BLaER1 (cell line): ENCODE data around the gene KDELR3.

Source experiments
- H3K27ac ChIP-seq: shearing (Covaris generic); formaldehyde crosslinking; 2 replicates; pipeline ENCODE4 v1.8.1; 2022
- H3K27me3 ChIP-seq: shearing (Covaris generic); formaldehyde crosslinking; 2 replicates; pipeline ENCODE4 v1.8.1; 2022
- H3K36me3 ChIP-seq: shearing (Covaris generic); formaldehyde crosslinking; 2 replicates; pipeline ENCODE4 v1.8.1; 2022
- H3K4me1 ChIP-seq: shearing (Covaris generic); formaldehyde crosslinking; 2 replicates; pipeline ENCODE4 v1.8.1; 2022
- H3K4me2 ChIP-seq: shearing (Covaris generic); formaldehyde crosslinking; 2 replicates; pipeline ENCODE4 v1.8.1; 2022
- H3K4me3 ChIP-seq: shearing (Covaris generic); formaldehyde crosslinking; 2 replicates; pipeline ENCODE4 v1.8.1; 2022
- H3K9ac ChIP-seq: shearing (Covaris generic); formaldehyde crosslinking; 2 replicates; pipeline ENCODE4 v1.8.1; 2022
- H3K9me3 ChIP-seq: shearing (Covaris generic); formaldehyde crosslinking; 2 replicates; pipeline ENCODE4 v1.8.1; 2022
- H4K20me1 ChIP-seq: shearing (Covaris generic); formaldehyde crosslinking; 2 replicates; pipeline ENCODE4 v1.8.1; 2022
- Cebpa-rat ChIP-seq: shearing (Covaris generic); IDR thresholded peaks from 2 replicates; pipeline ENCODE4 v1.8.1; 2022

Gene KDELR3

DNA sequence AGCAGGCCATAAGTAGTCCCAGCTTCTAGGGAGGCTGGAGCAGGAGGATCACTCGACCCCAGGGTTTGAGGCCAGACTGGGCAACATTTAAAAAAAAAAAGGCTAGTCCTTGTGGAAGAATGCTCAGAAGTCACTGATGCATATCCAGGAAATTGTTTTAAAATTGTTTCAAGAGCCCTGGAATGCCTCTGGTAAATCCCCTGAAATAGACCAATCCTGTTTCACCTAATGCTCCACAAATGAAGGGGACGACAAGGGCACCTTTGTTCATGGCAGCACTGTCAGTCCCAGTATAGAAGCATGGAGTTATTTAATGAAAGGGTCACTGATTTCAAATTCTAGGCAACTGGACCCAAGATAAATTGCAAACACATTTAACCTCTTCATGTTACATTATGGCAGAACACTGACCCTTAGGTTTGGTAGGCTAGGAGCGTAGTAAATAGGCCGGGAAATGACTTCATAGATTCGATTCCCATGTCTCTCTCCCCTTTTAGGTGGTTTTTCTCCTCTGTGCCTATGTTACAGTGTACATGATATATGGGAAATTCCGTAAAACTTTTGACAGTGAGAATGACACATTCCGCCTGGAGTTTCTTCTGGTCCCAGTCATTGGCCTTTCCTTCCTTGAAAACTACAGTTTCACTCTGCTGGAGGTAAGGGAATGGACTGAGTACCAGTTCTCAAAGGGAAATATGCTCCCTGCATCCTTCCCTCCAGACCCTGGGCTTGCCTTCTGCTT is 11.4 kb downstream of the KDELR3 start:
- no peak overlapping the region for H3K9ac ChIP-seq
- H3K4me3 ChIP-seq: no peak overlapping the region
- peaks cover 47% of the 10 kb centered on the region for H3K36me3 ChIP-seq
- H3K9me3 ChIP-seq: no peaks in the 10 kb centered on the region
- H4K20me1 ChIP-seq: peaks cover 40% of the 10 kb centered on the region
- H3K27ac ChIP-seq: no peak overlapping the region
- no peaks in the 10 kb centered on the region for H3K27me3 ChIP-seq
- TF ChIP-seq Cebpa-rat: no peak
- peaks cover 14% of the 10 kb centered on the region for H3K4me1 ChIP-seq
- no peak overlapping the region for H3K4me2 ChIP-seq

- H3K36me3 ChIP-seq: peaks cover 67% of the 10 kb centered on the region
Observed at GRCh38 chr22:38481162-38481870, 13.4 kb downstream of the KDELR3 start.

GRCh38 chr22:38481871-38482332 is 14.0 kb downstream of the KDELR3 start:
- Histone ChIP-seq H3K4me2 (no peak overlapping the region), H3K27ac (no peak overlapping the region), H3K9ac (no peak overlapping the region), H3K27me3 (no peaks in the 10 kb centered on the region), H3K36me3 (peaks cover 73% of the 10 kb centered on the region), H3K4me1 (peaks cover 14% of the 10 kb centered on the region), H4K20me1 (peaks cover 62% of the 10 kb centered on the region), H3K4me3 (no peak overlapping the region), H3K9me3 (no peaks in the 10 kb centered on the region)
- no peak for TF ChIP-seq Cebpa-rat

More at GRCh38 chr22:38481162-38481870, 13.4 kb downstream of the KDELR3 start:
- TF ChIP-seq Cebpa-rat: no peak
- H3K9ac ChIP-seq: no peak overlapping the region
- H3K27ac ChIP-seq: no peak overlapping the region
- peaks cover 56% of the 10 kb centered on the region for H4K20me1 ChIP-seq
- H3K4me2 ChIP-seq: no peak overlapping the region
- peaks cover 14% of the 10 kb centered on the region for H3K4me1 ChIP-seq
- H3K4me3 ChIP-seq: no peak overlapping the region
- no peaks in the 10 kb centered on the region for H3K27me3 ChIP-seq
- no peaks in the 10 kb centered on the region for H3K9me3 ChIP-seq

- Histone ChIP-seq H3K36me3 (peaks cover 81% of the 10 kb centered on the region), H3K4me3 (no peak overlapping the region), H3K27me3 (no peaks in the 10 kb centered on the region), H4K20me1 (peaks cover 71% of the 10 kb centered on the region), H3K27ac (no peak overlapping the region), H3K4me2 (no peak overlapping the region), H3K9ac (no peak overlapping the region), H3K4me1 (peaks cover 14% of the 10 kb centered on the region), H3K9me3 (no peaks in the 10 kb centered on the region)
- no peak for TF ChIP-seq Cebpa-rat
Observed at GRCh38 chr22:38482662-38483308, 14.9 kb downstream of the KDELR3 start.

DNA sequence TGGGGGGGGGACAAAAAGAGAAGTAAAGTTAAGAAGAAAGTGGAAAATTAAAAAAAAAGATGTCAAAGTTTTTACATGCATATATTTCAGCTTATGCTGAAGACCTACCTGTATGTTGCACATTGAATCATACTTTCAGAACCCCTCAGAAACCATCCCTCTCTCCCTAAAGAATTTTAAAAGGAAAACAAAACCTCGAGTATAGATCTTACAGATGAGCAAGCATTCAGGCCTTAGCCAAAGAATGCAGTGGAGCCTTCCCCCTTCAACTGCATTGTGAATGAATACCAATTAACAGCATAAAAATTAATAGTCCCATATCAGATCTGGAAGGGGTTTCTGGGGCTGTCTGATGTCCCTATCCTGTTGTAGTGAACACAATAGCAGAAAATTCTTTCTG is 16.3 kb downstream of the KDELR3 start:
- Histone ChIP-seq H3K9me3 (no peaks in the 10 kb centered on the region), H3K4me1 (peaks cover 7% of the 10 kb centered on the region), H3K4me2 (no peak overlapping the region), H4K20me1 (peaks cover 85% of the 10 kb centered on the region), H3K36me3 (peaks cover 96% of the 10 kb centered on the region), H3K4me3 (no peak overlapping the region), H3K27ac (no peak overlapping the region), H3K27me3 (no peaks in the 10 kb centered on the region), H3K9ac (no peak overlapping the region)
- no peak for TF ChIP-seq Cebpa-rat

DNA sequence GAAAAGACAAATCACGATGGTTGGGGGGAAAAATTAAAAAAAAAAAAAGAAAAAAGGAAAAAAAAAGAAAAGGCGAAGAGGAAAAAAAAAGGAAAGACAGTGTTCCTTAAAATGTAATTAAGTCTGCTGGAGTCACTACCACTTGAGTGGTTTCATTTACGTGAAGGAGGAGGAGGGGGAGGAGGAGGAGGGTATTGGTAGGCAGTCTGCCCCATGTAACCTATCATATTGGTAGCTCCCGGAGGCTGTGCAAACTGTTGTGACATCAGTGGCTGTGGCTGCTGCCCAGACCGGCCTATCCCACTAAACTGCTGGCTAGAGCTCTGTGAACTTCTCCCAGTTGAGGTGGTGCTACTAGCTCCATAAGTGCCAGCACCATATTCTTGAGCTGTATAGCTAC is 17.9 kb downstream of the KDELR3 start:
- peaks cover 98% of the 10 kb centered on the region for H3K36me3 ChIP-seq
- no peaks in the 10 kb centered on the region for H3K27me3 ChIP-seq
- no peak overlapping the region for H3K4me2 ChIP-seq
- peaks cover 96% of the 10 kb centered on the region for H4K20me1 ChIP-seq
- no peak overlapping the region for H3K9ac ChIP-seq
- H3K27ac ChIP-seq: no peak overlapping the region
- no peak overlapping the region for H3K4me3 ChIP-seq
- H3K4me1 ChIP-seq: no peaks in the 10 kb centered on the region
- no peaks in the 10 kb centered on the region for H3K9me3 ChIP-seq
- no peak for TF ChIP-seq Cebpa-rat

- no peak for TF ChIP-seq Cebpa-rat
- H3K4me2 ChIP-seq: no peak overlapping the region
- no peaks in the 10 kb centered on the region for H3K9me3 ChIP-seq
- H3K27ac ChIP-seq: no peak overlapping the region
- no peak overlapping the region for H3K9ac ChIP-seq
- no peaks in the 10 kb centered on the region for H3K4me1 ChIP-seq
- peaks cover 99% of the 10 kb centered on the region for H3K36me3 ChIP-seq
- no peaks in the 10 kb centered on the region for H3K27me3 ChIP-seq
- H4K20me1 ChIP-seq: peaks cover 96% of the 10 kb centered on the region
- no peak overlapping the region for H3K4me3 ChIP-seq
Observed at GRCh38 chr22:38487946-38488345, 20.1 kb downstream of the KDELR3 start.

DNA sequence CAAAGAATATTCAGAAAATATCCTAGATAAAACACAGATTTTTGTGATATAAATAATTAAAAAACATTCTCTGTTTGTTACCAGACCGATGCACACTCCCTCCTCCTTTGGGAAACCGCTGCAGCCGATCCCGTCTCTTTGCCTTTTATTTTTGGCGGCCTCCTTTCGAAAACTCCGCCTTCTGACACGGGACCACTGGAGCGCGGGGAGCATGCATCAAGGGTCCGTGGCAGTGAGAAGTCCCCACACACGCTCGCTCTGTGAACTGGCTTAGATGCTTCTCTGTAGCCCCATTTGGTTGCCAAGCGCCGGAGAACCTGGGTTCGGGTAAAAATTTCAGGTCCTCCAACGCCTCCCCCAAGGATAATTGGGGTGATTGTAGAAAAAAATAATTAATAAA is 21.2 kb downstream of the KDELR3 start:
- Histone ChIP-seq H3K4me2 (no peak overlapping the region), H3K27me3 (no peaks in the 10 kb centered on the region), H3K9ac (no peak overlapping the region), H3K36me3 (peaks cover 99% of the 10 kb centered on the region), H3K9me3 (no peaks in the 10 kb centered on the region), H4K20me1 (peaks cover 96% of the 10 kb centered on the region), H3K4me3 (no peak overlapping the region), H3K27ac (no peak overlapping the region), H3K4me1 (no peaks in the 10 kb centered on the region)
- TF ChIP-seq Cebpa-rat: no peak

DNA sequence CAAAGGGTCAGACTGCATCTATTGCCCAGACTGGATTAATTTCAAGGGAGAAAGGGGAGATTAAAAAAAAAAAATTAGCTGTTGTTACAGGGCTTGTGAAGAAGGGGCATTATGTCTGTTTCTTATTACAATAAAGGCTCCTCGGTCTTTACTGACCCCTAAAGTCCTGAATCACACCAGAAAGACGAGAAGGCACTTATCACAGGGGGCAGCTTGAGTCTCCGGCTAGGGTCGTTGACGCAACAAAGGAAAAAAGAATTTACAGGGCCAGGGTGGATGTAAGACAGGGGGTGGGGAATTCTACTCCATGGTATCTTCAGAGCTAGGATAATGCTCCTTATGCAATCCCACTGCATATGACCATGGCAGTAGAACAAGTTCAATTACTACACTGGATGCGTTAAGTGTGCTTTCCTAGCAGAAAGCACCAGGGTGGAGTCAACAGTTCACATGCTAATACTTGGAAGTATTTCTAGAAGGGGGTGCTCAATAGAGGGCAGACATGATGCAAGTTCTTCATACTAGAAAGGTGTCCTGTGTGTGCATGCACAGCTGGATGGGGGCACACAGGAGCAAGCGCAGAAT is 21.8 kb downstream of the KDELR3 start:
- Histone ChIP-seq H3K27ac (no peak overlapping the region), H3K36me3 (peaks cover 99% of the 10 kb centered on the region), H3K27me3 (no peaks in the 10 kb centered on the region), H3K9me3 (no peaks in the 10 kb centered on the region), H3K9ac (no peak overlapping the region), H4K20me1 (peaks cover 96% of the 10 kb centered on the region), H3K4me2 (no peak overlapping the region), H3K4me1 (no peaks in the 10 kb centered on the region), H3K4me3 (no peak overlapping the region)
- no peak for TF ChIP-seq Cebpa-rat

- Histone ChIP-seq H3K36me3 (peaks cover 100% of the 10 kb centered on the region), H3K4me2 (no peak overlapping the region), H3K9me3 (no peaks in the 10 kb centered on the region), H3K27ac (no peak overlapping the region), H3K27me3 (no peaks in the 10 kb centered on the region), H4K20me1 (peaks cover 98% of the 10 kb centered on the region), H3K4me3 (no peak overlapping the region), H3K4me1 (no peaks in the 10 kb centered on the region), H3K9ac (no peak overlapping the region)
- TF ChIP-seq Cebpa-rat: no peak
Observed at GRCh38 chr22:38490475-38490874, 22.6 kb downstream of the KDELR3 start.
